IMR-90 (cell line): ENCODE data around the gene KIR2DL4.
"Not testable (repeated sequence)": the region's sequence is repeated elsewhere in the genome, so short reads cannot be mapped to it uniquely, and the experiment has no call there.

Source experiments
- CTCF ChIP-seq: conservative IDR thresholded peaks from 2 replicates; pipeline ENCODE4 v1.5.1; 2012; ENCODE audit warnings: mild to moderate bottlenecking, low read depth, low read length, improper control_type of control experiment
- FOS ChIP-seq: fragments of 150-350 bp; IDR thresholded peaks from 2 replicates; pipeline ENCODE4 v1.6.1; 2016; ENCODE audit warnings: low read depth, low read length
- MAFK ChIP-seq: IDR thresholded peaks from 2 replicates; pipeline ENCODE4 v1.6.1; 2012; ENCODE audit warnings: low read depth, low read length, improper control_type of control experiment
- POLR2A ChIP-seq: IDR thresholded peaks from 2 replicates; pipeline ENCODE4 v1.6.1; 2012; ENCODE audit warnings: mild to moderate bottlenecking, low read depth, low read length
- RAD21 ChIP-seq: IDR thresholded peaks from 2 replicates; pipeline ENCODE4 v1.6.1; 2012; ENCODE audit warnings: low read length, improper control_type of control experiment
- RCOR1 ChIP-seq: IDR thresholded peaks from 2 replicates; pipeline ENCODE4 v1.6.1; 2012; ENCODE audit warnings: mild to moderate bottlenecking, low read length, improper control_type of control experiment; ENCODE audit not compliant: insufficient replicate concordance
- RFX5 ChIP-seq: IDR thresholded peaks from 2 replicates; pipeline ENCODE4 v1.8.0; 2012; ENCODE audit warnings: low read depth, mild to moderate bottlenecking, low read length, moderate library complexity
- USF2 ChIP-seq: fragments of 150-350 bp; IDR thresholded peaks from 2 replicates; pipeline ENCODE4 v1.6.1; 2017; ENCODE audit warnings: mild to moderate bottlenecking, antibody characterized with exemption, low read length, low read depth

DNA sequence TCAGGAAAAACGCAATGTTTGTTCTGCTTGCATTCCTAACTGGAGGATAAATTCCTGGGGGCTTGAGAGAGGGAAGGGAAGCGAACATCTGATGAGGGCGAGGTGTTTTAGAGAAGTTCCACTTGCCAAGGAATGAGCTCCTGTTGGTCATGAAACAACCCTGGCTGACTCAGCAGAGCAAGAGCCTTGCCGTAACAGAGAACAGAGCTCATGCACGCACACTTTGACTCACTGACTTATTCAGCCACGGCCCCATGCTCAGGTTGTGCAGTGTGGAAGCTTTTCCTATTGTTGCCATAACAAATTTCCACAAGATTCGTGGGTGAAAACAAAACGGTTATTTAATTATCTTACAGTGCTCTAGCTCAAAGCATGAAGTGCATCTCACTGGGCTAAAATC lies 39.8 kb downstream of the KIR2DL4 start:
- TF ChIP-seq CTCF, MAFK, FOS, RCOR1, USF2, POLR2A, RAD21, RFX5: not testable (repeated sequence)
